Endometrium (tissue), 2 donors: ENCODE measurements around the gene APOL6.

Experiments used
- FAIRE-seq: peaks from 2 replicates; lab custom pipeline; 2012; peaks lifted over from hg19 to GRCh38; lab: Jason Lieb, UNC
- donor health status: control.
- donor health status: control.

The APOL6 gene, protein sequence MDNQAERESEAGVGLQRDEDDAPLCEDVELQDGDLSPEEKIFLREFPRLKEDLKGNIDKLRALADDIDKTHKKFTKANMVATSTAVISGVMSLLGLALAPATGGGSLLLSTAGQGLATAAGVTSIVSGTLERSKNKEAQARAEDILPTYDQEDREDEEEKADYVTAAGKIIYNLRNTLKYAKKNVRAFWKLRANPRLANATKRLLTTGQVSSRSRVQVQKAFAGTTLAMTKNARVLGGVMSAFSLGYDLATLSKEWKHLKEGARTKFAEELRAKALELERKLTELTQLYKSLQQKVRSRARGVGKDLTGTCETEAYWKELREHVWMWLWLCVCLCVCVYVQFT

DNA sequence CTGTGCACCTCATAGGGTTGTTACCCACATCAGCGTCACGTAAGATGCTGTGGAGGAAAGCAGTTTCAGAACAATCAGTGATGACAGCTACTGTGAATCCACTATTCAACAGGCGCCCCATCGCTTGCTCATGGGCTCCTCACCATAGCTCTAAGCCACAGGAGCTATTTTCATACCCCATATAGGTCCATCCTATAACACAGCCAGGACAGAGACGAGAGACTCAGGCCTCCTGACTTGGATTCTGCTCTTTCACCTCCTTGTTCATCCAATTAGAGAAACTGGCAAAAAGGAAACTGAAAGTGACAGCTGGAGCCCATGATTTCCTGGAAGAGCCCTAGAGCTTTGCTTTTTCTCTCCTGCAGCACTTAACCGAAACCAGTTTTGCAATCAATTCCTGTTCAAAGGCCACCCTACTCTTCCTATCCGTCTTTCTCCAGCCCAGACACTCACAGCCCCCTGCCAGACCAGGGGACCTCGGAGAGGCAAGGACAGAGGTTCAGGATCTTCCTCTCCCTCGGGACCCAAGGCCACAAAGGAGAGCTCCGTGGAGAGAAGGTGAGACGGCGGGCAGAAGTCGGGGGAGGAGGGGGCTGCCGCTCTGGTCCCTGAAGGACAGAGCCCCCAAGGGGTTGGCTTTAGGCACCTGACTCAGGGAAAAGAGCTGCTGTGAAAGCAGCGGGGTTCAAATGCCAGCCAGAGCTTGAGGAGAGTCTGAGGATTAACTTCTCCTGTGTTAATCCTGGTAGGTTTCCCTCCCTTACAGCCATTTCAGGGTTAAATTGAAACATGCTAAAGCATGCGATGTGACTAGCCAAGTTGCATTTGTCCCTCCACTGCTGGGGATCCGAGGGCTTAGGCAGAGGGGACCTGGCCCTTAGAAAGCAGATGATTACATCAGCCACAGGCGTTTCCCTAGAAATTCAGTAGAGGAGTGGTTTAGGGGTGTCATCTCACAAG, at the start of gene APOL6:
TSS of gene APOL6 (plus strand) at position 381 of the 960 bp plus-strand sequence. CDS start 7,980 bp downstream, outside the sequence.
- FAIRE-seq = no peak

DNA sequence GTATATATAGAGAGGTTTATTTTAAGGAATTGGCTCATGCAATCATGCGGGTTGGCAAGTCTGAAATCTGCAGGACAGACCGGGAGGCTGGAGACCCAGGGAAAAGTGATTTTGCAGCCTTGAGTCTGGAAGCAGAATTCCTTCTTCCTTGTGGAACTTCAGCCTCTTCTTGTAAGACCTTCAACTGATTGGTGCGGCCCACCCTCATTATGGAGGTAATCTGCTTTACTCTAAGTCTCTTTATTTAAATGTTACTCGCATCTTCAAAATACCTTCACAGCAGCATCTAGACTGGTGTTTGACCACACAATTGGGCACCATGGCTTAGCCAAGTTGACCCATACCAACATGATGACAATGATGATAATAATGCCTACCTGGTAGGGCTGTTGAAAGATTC, 48.9 kb upstream of the APOL6 start:
- no peak for FAIRE-seq

DNA sequence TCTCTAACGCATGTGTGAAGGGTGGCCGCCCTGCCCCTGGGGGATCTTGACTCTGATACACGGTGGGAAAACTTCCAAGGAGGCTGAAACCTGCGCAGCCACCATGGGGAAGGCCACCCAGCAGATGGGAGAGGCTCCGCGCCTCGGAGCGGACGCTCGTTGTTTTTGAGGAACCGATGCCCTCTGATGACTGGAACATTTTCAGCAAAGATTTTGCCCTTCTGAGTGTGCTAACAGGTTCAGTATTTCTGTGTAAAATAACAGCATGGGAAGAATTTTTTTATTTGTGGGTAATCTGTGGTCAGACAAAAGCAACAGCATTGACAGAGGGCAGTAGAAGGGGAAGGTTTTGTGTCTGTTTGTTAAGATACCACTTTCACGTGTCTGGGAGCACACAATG, 47.8 kb upstream of the APOL6 start:
- FAIRE-seq = no peak

DNA sequence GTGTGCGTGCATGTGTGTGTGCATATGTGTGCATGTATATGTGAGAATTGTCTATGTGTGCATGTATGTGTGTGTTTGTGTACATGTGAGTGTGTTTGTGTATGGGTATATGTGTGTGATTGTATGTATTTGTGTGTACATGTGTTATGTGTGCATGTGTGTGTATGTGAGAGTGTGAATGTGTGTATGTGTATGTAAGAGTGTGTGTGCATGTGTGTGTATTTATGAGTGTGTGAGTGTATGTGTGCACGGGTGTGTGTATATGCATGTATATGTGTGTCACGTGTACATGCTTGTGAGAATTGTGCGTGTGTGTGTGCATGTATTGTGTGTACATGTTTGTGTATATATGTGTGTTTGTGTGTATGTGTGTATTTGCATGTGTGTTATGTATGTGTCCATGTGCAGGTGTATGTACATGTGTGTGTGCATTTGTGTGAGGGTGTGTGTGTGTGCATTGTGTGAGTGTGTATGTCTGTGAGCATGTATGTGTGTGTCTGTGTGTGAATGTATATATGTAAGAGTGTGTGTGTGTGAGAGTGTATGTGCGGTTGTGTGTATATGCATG, 47.1 kb upstream of the APOL6 start:
- FAIRE-seq = no peak

GRCh38 chr22:35601743-35602615, 46.3 kb upstream of the APOL6 start:
- no peak for FAIRE-seq

GRCh38 chr22:35604621-35605368, 43.5 kb upstream of the APOL6 start:
- no peak for FAIRE-seq

DNA sequence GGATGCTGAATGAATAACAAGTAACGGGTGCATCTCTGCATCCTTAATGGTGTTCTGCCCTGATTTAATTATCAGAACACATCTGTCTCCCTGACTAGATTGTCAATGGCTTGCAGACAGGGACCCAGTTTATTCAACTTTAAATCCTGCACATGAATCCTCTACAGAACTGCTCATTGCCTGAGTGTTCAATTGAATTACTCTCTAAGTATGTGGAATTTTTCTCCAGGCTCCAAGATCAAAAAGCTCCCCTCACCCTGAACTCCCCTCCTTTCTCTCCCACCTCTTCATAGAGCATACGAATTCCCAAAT, 42.9 kb upstream of the APOL6 start:
- no peak for FAIRE-seq

DNA sequence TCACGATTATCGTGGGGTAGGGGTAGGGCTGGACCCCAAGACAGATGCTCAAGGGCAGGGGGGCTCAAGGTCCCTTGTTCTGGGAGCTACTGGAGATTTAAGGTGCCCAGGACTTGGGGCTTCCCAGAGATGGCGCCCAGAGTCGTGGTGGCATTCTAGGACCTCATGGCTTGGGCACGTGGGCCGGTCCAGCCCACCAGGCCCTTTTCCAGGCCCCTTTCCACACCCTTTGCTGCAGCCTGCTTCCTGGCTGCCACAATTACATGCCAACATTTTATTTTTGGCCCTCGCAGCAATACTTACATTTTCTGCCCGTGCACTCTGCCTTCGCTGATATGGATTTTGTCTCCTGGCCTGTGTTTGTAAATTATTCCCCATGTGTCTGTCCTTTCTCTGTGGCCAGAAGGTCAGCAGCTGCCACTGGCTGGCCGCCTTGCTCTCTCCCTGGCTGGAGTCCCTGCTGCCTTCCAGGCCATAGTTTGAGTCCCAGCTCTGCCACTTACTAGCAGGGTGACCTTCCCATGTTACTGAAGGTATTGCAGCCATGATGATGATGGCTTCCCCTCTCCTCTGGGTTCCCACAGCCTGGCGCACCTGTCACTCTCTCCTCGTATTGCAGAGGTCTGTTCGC, 42.3 kb upstream of the APOL6 start:
- FAIRE-seq = no peak

DNA sequence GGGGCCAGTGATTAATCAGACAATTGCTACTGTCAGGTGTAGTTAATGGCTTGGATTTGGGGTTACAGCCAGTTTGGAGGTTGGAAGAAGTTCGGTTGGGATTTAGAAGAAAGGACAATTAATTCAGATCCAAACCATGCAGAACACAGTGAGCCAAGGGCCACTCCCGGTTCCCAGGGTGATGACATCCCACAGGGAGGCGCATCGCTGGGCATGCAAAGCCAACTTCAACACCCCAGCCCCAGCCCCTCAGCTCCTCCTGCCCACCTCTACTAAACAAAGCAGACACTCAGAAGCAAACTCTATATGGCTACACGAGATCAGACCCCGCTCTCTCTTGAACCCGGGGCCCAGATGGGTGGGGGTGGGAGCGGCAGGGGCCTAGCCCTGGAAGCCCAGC, 41.3 kb upstream of the APOL6 start:
- FAIRE-seq = no peak

- no peak for FAIRE-seq
These were observed 40.2 kb upstream of the APOL6 start for GRCh38 chr22:35608088-35608487.

DNA sequence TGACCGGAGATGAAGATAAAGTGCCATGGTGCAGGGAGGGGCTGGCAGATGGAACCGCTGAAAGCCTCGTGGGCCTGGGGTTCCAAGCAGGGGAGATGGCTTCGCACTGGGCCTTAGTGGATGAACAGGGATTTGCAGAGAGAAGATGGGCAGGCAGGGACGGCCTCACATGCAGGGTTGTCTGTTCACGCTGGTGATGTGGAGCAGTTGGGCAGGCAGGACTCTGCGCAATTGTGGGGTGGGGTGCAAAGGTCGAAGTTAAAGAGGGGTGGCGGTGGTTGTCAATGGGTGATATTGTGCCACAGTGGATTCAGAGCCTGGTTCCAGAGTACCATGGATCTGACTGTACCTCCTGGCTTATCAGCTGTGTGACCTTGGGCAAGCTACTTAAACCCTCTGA, 39.0 kb upstream of the APOL6 start:
- FAIRE-seq = no peak

DNA sequence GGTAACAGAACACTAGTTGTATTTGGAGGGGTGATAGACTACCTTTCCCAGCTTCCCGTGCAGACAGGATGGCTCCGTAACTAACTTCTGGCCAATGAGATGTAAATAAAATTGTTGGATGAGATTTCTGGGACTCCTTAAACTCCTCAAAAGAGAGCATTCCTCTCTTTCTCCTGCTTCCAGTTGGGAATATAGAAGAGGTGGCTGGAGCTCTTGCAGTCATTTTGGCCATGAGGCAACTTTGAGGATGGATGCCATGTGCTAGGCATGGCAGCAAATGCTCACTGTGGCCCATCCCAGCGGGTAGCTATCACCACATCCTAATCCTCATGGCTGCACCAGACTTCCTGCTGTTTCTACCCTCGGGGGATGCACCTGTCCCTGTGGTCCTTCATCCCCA, 38.5 kb upstream of the APOL6 start:
- FAIRE-seq = no peak

- FAIRE-seq = no peak
These were observed 37.5 kb upstream of the APOL6 start for GRCh38 chr22:35610741-35611140.

DNA sequence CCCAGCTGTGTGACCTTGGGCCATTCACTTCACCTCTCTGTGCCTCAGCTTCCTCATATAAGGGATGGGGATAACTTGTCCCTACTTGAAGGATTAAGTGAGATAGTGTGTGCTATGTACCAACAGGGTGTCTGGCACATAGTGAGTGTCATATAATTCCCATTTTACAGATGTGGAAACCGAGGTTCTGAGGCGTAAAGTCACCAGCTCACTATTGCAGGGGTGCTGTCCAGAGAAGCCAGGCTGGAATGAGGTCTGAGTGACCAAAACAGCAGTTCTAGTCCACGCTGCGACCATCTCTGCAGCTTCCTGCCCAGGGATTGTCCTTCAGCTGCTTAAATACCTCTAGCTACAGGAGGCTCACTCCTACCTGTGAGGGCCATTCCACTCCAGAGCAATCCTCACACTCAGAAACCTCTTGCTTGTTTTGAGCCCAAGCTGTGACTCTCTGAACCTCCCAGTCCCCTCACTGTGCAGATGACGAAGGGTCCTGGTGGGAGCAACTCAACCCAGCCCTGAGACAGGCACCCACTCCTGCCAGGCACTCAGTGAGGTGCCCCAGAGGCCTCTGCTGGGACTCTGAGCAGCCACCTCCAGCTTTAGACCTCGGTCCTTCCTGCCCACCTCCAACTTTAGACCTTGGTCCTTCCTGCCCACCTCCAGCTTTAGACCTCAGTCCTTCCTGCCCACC, 36.9 kb upstream of the APOL6 start:
- no peak for FAIRE-seq

DNA sequence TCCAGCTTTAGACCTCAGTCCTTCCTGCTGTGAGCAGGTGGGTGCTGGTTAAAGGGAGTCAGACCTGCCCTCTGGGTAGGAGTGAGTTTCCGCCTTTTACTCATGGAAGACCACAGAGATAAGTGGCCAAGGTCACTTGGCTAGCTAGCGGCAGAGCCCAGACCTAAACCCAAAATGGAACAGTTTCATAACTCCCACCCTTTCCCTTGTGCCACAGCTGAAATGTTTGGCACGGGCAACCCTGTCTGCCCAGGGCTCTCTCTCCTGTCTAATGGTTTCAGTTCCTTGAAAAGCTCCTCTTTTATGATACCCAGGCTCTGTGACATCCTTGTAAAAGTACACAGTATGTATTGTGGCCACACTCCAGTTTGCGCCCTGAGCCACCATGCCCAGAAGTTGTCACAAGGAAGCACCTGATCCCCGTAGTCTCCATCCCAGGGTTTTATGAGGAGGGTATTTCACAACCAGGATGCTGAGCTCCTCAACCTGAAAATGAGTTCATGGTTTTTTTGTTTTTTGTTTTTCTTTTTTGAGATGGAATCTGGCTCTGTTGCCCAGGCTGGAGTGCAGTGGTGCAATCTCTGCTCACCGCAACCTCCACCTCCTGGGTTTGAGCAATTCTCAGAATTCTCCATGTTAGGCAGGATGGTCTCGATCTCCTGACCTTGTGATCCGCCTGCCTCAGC, 36.2 kb upstream of the APOL6 start:
- no peak for FAIRE-seq

DNA sequence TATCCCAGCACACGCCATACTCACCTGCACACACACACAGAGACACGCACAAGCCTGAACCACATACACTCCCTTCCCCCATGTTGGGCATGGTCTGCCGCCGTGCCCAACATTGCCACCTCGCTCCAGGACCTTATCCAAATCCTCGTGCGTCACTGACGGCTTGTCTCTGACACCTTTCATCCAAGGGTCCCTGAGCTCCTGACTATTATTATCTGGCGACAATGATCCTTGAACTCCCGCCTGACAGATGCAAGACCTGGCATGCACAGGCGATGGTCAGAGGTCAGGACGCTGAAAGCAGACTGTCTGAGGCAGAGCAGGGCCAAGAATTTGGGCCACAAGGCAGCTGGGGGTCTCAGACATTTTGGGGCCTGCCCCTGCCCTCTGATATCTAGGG, 35.3 kb upstream of the APOL6 start:
- no peak for FAIRE-seq

GRCh38 chr22:35614404-35614803, 33.8 kb upstream of the APOL6 start:
- FAIRE-seq = no peak

GRCh38 chr22:35615156-35615555, 33.1 kb upstream of the APOL6 start:
- FAIRE-seq = no peak

DNA sequence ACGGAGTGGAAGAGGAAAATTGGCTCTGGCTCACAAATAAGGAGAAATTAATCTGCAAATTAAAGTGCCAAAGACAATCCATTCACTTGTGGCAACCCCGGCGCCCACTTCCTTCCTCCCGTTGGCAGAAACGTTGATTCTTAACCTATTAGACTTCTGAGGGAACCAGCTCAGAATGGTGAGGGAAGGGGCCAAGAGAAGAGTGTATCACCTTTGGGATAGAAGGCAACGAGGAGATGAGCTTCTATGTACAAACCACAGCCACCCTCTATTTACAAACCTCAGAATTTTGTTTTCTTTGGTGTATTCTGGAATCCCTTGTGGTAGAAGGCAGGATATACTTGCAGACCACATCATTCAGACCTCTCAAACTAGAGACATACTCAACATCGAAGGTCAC, 32.2 kb upstream of the APOL6 start:
- no peak for FAIRE-seq
